ENCODE results near the gene ANTXR2. TPM values are rescaled to one million over a fixed set of nuclear protein-coding genes. Genes with fewer than 3 reads are reported as not detected.

The ANTXR2 gene
- total and polyA plus RNA-seq, 2 of the 8 experiments (the other 6 are each of a cell fraction or from before 2014, with no cell fraction given): 1.1 to 7.5 TPM

DNA sequence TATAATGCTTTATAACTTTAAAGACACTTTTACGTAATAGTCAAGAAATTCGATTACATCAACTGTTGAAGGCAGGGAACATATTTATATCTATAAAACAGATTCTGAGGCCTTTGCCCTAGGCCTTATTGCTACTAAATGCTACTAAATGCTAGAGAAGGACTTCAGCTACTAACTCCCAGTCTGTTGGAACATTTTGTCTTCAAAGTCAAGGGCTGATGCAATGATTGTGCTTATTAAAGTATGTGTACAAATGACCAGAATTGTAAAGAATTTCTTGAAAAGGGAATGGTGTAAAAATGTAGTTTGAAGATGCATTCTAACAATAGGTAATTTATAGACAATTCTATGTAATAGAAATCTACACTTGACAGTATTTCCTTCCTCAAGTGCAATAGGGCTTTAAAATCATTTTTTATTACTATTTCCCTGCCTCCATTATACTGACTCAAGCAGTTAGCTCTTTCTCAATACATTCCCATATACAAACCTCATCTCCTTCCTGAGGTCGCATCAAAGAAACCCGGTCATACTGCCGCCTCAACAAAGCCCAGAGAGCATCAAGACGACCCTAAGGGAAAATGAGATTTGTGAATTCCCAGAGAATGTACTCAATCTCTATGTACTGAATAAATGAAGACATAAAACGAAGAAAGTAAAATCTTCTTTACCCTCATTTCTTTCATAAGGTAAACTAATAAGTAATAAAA, 95.7 kb downstream of the ANTXR2 start (continued):
- TF ChIP-seq EGR1 (IDR thresholded peaks at IDR 0.05; ENCODE audit: borderline replicate concordance, low read depth, low read length) (no peak), CTCF (IDR thresholded peaks at IDR 0.05; ENCODE audit: control extremely low read depth in 1 of 3, insufficient read depth in 1 of 3, low read depth in 1 of 3, low read length in 3 of 3) (no peak), E2F6 (IDR thresholded peaks at IDR 0.05) (no peak)

Data from H1 (cell line).